ENCODE results near the gene RPS6KA3.

- TF ChIP-seq CTCF (IDR thresholded peaks at IDR 0.05) (no peak), ZFX (IDR thresholded peaks at IDR 0.05; ENCODE audit: borderline replicate concordance) (no peak)
Observed at GRCh38 chrX:20130357-20130756, 136.4 kb downstream of the RPS6KA3 start.
